CD4-positive, alpha-beta T cell treated with Interleukin-4 for 4 hours (primary cell): ENCODE data around the gene SPDYE16.
"Not testable (repeated sequence)": the region's sequence is repeated elsewhere in the genome, so short reads cannot be mapped to it uniquely, and the experiment has no call there.

ENCODE experiments used
- DNase-seq: peaks from one replicate; pipeline ENCODE4 v3.0.0-alpha.2; 2020

The SPDYE16 gene

DNA sequence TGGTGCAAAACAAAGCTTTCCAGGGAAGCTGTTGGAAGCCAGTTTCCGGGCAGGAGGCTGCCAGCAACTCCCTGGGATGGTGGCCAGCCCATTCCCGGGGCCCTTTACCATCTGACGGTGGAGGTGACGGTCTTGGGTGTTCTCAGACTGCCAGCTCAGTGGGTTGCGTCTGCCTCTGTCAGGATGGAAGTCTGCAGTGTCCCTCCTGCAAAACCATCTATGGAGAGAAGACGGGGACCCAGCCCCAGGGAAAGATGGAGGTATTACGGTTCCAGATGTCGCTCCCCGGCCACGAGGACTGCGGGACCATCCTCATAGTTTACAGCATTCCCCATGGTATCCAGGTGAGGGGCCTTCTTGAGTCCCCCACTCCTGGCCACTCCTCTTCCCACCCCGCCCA is 39.9 kb downstream of the SPDYE16 start:
- not testable (repeated sequence) for DNase-seq

DNA sequence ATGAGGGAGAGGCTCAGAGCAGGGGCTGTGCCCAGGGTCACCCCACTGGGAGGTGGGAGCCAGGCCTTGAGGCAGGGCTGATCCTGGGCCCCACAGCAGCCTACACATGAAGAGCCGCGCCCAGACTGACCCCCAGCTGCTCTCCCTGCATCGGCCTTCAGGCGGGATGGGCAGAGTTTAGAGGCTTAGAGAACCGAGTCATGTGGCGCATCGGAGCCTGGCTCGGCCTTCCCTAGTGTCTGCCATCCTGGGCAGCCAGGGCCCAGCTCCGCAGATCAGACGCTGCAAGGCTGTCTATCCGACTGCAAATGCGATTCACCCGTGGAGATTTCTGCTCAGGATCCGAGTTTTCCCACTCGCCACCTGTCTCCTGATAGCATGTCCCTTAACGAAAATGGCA is 40.3 kb downstream of the SPDYE16 start:
- not testable (repeated sequence) for DNase-seq

GRCh38 chr7:76502224-76502623 is 40.9 kb downstream of the SPDYE16 start:
- not testable (repeated sequence) for DNase-seq

DNA sequence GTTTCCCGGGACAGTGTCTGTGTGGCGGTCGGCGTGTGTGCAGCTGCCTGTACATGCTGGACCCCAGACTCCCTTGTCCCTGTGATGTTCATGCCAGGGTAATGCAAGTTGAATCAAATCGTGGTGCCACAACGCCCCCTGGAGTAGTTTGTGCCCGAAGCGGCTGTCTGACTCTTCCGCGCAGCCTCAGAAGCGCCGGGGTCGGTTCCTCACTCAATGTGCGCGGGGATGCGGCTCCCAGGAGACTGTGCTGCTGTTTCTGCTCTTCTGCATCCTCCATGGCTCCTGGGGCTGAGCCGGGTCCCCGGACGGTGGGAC is 43.2 kb downstream of the SPDYE16 start:
- DNase-seq = not testable (repeated sequence)

- not testable (repeated sequence) for DNase-seq
These were observed 43.7 kb downstream of the SPDYE16 start for GRCh38 chr7:76499201-76499923.

GRCh38 chr7:76498583-76499200 is 44.4 kb downstream of the SPDYE16 start:
- not testable (repeated sequence) for DNase-seq

DNA sequence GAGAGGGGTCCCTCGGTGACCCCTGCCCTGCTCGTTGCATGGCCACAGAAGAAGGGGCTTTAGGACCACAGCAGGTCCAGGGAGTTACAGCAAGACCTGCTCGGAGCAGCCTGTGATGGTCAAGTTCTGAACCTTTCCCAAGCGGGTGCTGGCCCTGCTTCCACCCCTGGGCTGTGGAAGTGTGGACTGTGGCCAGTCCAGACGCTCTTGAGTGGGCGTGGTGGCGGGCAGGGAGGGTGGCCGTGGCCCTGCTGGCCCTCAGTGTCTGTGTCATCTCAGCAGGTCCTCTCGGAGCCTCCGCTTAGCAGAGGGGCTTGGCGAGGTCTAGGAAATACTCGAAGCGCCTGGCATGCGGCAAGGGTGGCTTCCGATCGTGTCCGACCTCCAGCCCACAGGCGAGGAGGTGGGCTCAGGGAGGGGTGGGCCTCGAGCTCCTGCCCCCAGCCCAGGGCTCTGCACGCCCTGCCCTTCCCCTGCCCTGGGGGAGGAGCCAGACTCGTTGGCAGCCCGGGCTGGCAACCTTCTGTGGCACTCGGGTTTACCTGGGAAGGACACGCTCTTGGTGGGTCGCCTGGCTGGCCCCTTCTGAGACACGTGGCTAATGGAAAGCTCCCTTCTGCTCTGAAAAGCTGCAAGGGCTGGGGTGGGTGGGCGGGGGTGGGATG is 45.0 kb downstream of the SPDYE16 start:
- DNase-seq = not testable (repeated sequence)

DNA sequence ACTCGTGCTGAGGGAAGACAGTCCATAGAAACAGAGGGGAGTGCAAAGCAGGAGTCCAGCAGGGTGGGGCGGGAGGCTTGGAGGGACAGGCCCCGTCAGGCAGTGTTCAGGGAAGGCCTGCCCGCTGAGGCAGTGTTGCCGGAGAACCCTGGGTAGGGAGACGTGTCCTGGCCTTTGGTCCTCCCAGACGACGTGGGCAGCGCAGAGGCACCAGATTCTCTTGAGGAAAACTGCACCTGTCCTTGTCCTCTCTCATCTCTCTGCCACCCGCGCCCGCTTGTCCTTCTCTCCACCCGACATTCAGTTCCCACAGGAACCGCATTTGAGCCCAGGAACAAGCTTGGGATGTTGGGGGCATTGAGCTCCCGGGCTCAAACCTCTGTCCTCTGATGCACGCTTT is 47.4 kb downstream of the SPDYE16 start:
- DNase-seq = not testable (repeated sequence)

DNA sequence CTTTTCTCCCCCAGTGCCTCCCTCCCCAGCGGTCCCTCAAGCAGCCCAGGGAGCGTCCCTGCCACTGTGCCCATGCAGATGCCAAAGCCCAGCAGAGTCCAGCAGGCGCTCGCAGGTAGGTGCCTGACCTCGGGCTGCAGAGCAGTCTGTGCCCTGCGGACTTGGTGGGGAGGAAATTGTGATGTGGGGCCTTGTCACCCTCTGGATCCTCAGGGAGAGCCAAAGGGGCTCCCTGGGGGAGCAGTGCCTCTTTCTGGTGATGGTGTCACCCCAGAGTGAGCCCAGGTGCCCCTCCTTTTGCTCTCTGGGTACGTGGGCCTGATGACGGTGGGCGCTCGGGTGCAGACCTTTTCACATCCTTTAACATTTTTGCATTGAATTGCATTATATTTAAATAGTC is 51.0 kb downstream of the SPDYE16 start:
- DNase-seq = not testable (repeated sequence)

DNA sequence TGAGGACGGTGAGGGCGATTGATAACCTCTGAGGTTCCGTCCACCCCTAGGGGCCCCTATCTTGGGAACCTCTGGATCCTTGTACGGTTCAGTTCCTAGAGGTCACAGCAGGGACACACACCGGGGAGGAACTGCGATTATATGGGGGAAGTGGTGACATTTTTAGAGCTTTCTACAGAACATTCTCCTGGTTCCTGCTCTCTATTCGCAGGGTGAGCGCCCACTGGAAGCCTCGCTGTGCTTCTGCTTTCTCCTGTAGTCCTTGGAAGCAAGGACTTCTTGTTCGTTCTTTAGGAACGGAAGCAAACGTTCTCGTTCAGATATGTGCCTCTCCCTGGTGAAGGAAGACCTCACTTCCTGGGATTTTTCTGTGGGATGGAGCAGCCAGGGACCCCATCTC is 55.1 kb downstream of the SPDYE16 start:
- not testable (repeated sequence) for DNase-seq

DNA sequence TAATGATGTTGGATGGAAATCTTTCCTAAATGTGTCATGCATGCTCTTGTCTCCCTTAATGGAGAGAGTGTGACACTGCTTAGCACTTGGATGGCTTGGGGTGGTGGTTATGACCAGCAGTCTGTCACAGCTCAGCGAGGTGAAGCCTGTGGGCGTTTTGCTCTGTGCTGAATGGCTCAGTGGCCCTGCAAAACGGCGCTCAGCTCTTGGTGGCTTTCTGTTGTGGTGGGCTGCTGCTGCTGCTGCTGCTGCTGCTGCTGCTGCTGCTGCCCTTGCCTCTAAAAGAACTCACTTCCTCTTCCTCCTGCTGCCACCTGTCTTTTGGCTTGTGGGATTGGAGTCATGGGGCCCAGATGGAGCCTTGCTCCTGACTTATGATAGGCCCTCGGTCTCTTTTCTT is 56.5 kb downstream of the SPDYE16 start:
- DNase-seq = peak; percentile 22

GRCh38 chr7:76485822-76486610 is 57.1 kb downstream of the SPDYE16 start:
- not testable (repeated sequence) for DNase-seq

DNA sequence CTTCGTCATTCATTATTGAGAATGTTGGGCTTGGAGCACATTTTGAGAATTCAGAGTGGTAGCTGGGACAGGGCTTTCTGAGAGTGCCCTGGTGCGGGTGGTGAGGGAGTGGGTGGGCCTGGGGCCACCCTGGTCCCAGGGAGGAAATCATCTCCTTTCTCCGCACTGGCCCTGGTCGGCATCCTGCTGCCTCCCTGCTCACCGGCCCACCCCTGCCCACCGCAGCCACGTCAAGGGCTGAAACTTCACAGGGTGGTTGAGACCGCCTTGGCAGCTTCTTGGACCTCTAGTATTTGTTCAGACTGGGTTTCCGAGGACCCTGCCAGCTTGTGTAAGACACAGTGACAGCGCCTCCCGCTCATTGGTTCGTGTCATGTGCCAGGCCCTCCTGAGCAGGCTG is 58.6 kb downstream of the SPDYE16 start:
- DNase-seq = not testable (repeated sequence)

DNA sequence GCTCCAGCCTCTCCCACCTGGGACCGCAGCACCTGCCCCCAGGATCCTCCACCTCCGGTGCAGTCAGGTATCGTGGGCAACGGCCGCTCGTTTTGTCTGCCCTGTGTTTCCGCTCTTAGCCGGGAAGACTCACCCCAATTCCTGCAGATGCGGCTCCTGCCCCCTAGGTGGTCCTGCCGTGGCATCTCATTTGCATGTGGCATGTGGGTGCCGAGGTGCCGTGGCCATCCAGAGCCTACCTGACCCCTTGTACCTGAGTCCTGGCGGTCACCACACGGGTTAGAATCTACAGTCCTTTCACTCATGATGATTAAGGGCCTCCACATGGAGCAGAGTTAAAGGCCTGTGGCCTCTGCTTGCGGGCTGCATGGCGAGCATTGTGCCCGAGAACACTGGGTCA is 60.0 kb downstream of the SPDYE16 start:
- not testable (repeated sequence) for DNase-seq

DNA sequence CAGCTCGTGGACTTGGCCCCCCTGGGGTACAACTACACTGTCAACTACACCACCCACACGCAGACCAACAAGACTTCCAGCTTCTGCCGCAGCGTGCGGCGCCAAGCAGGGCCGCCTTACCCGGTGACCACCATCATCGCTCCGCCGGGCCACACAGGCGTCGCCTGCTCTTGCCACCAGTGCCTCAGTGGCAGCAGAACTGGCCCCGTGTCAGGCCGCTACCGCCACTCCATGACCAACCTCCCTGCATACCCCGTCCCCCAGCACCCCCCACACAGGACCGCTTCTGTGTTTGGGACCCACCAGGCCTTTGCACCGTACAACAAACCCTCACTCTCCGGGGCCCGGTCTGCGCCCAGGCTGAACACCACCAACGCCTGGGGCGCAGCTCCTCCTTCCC is 60.4 kb downstream of the SPDYE16 start:
- DNase-seq = not testable (repeated sequence)
